ENCODE measurements around the gene HLX. TPM values are rescaled to one million over a fixed set of nuclear protein-coding genes. Genes with fewer than 3 reads are reported as not detected.

Gene HLX
- polyA plus RNA-seq (2013, experiment 1 of 2) = 9.6 TPM
- polyA plus RNA-seq (2013, experiment 2 of 2) = 13.6 TPM

- H3K4me3 ChIP-seq (ENCODE audit: extremely low read depth, insufficient read depth, low read length, poor library complexity, severe bottlenecking) = peak within 1 kb of the TSS; percentile 59
- H3K4me1 ChIP-seq (ENCODE audit: control insufficient read depth, insufficient read depth, low read length, poor library complexity, severe bottlenecking) = peaks cover 36% of the 10 kb centered on the region
- WGBS, 2 experiments (ENCODE audit: insufficient coverage in 2 of 2) = 1% methylated on average over 12 to 18 of the region's 26 CpGs
- peak within 1 kb of the TSS; percentile 29 for H3K27ac ChIP-seq (ENCODE audit: low read depth, low read length, severe bottlenecking)
- no peaks in the 10 kb centered on the region for H3K36me3 ChIP-seq (ENCODE audit: control insufficient read depth, insufficient read depth, low read length)
- no peaks in the 10 kb centered on the region for H3K9me3 ChIP-seq (ENCODE audit: control insufficient read depth, low read length)
Observed at GRCh38 chr1:220879076-220879508, at the start of gene HLX. TSS of gene HLX (plus strand) at chr1:220879443. CDS start at chr1:220879858, 415 bp downstream.

DNA sequence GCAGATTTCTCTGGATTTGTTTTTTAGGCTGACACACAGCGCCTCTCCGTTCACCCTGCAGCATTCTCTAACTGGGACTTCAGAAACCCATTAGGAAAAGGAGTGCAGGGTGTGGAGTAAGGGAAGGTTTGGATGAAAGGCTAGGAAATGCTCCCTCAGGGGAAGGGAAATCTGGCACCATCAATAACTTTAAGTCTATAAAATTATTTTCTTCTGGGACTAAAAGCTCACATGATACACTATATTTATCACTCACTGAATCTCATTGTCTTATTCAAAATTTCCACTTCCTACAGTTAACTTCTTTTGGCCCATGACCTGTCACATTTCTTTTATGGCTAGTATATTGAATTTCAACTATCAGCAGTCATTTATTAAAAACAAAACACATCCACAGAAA is 45.8 kb upstream of the HLX start:
- H3K4me3 ChIP-seq (ENCODE audit: extremely low read depth, insufficient read depth, low read length, poor library complexity, severe bottlenecking) = no peak overlapping the region
- WGBS, 2 experiments (ENCODE audit: insufficient coverage in 2 of 2) = 100% methylated on average over 1 of the region's 2 CpGs
- H3K4me1 ChIP-seq (ENCODE audit: control insufficient read depth, insufficient read depth, low read length, poor library complexity, severe bottlenecking) = peaks cover 2% of the 10 kb centered on the region
- no peaks in the 10 kb centered on the region for H3K9me3 ChIP-seq (ENCODE audit: control insufficient read depth, low read length)
- H3K36me3 ChIP-seq (ENCODE audit: control insufficient read depth, insufficient read depth, low read length) = no peaks in the 10 kb centered on the region
- no peak overlapping the region for H3K27ac ChIP-seq (ENCODE audit: low read depth, low read length, severe bottlenecking)

GRCh38 chr1:220834155-220834870 is 44.9 kb upstream of the HLX start:
- 77 to 96% methylated on average over 4 of the region's 4 CpGs for WGBS, 2 experiments (ENCODE audit: insufficient coverage in 2 of 2)
- no peaks in the 10 kb centered on the region for H3K36me3 ChIP-seq (ENCODE audit: control insufficient read depth, insufficient read depth, low read length)
- H3K4me3 ChIP-seq (ENCODE audit: extremely low read depth, insufficient read depth, low read length, poor library complexity, severe bottlenecking) = no peak overlapping the region
- H3K4me1 ChIP-seq (ENCODE audit: control insufficient read depth, insufficient read depth, low read length, poor library complexity, severe bottlenecking) = peaks cover 2% of the 10 kb centered on the region
- H3K27ac ChIP-seq (ENCODE audit: low read depth, low read length, severe bottlenecking) = no peak overlapping the region
- no peaks in the 10 kb centered on the region for H3K9me3 ChIP-seq (ENCODE audit: control insufficient read depth, low read length)

DNA sequence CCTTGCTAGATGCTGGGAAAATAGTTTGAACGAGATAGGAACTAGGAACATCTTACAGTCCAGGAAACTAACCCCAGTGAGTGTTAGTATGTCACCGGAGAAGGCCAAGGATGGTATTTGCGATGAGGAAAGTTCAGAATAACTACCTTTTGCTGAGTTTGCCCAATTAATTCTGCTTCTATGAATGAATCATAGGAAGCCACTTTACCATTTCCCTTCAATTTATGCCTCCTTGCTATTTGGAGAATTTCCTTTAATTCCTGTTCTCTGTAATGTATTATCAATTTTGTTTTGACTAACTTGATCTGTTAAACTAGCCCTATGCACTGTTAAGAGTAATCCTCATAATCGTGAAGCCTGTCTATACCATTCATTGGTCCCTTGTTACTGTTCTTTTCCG is 40.7 kb upstream of the HLX start:
- Histone ChIP-seq H3K9me3 (ENCODE audit: control insufficient read depth, low read length) (no peaks in the 10 kb centered on the region), H3K27ac (ENCODE audit: low read depth, low read length, severe bottlenecking) (no peak overlapping the region), H3K4me3 (ENCODE audit: extremely low read depth, insufficient read depth, low read length, poor library complexity, severe bottlenecking) (no peak overlapping the region), H3K4me1 (ENCODE audit: control insufficient read depth, insufficient read depth, low read length, poor library complexity, severe bottlenecking) (peaks cover 4% of the 10 kb centered on the region), H3K36me3 (ENCODE audit: control insufficient read depth, insufficient read depth, low read length) (no peaks in the 10 kb centered on the region)
- WGBS, 2 experiments (ENCODE audit: insufficient coverage in 2 of 2) = 89 to 95% methylated on average over 3 of the region's 5 CpGs

- Histone ChIP-seq H3K27ac (ENCODE audit: low read depth, low read length, severe bottlenecking) (no peak overlapping the region), H3K4me3 (ENCODE audit: extremely low read depth, insufficient read depth, low read length, poor library complexity, severe bottlenecking) (no peak overlapping the region), H3K9me3 (ENCODE audit: control insufficient read depth, low read length) (no peaks in the 10 kb centered on the region), H3K36me3 (ENCODE audit: control insufficient read depth, insufficient read depth, low read length) (no peaks in the 10 kb centered on the region), H3K4me1 (ENCODE audit: control insufficient read depth, insufficient read depth, low read length, poor library complexity, severe bottlenecking) (peaks cover 8% of the 10 kb centered on the region)
- WGBS, 2 experiments (ENCODE audit: insufficient coverage in 2 of 2) = 79 to 99% methylated on average over 5 of the region's 5 CpGs
Observed at GRCh38 chr1:220839474-220839873, 39.8 kb upstream of the HLX start.

DNA sequence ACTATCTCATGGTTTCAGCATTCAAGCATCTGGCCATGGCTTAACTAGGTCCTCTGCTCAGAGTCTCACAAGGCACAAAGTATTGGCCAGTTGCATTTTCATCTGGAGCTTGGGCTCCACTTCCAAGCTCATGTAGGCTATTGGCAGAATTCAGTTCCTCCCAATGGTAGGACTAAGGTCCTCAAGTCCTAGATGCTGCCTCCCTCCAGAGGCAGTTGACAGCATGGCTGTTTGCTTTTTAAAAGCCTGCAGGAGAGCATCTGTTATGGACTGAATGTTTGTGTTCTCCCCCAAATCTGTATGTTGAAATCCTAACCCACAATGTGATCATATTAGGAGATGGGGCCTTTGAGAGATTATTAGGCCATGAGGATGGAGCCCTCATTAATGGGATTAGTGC is 38.0 kb upstream of the HLX start:
- Histone ChIP-seq H3K4me1 (ENCODE audit: control insufficient read depth, insufficient read depth, low read length, poor library complexity, severe bottlenecking) (peaks cover 8% of the 10 kb centered on the region), H3K9me3 (ENCODE audit: control insufficient read depth, low read length) (no peaks in the 10 kb centered on the region), H3K27ac (ENCODE audit: low read depth, low read length, severe bottlenecking) (no peak overlapping the region), H3K36me3 (ENCODE audit: control insufficient read depth, insufficient read depth, low read length) (no peaks in the 10 kb centered on the region), H3K4me3 (ENCODE audit: extremely low read depth, insufficient read depth, low read length, poor library complexity, severe bottlenecking) (no peak overlapping the region)

GRCh38 chr1:220843481-220844011 is 35.7 kb upstream of the HLX start:
- Histone ChIP-seq H3K27ac (ENCODE audit: low read depth, low read length, severe bottlenecking) (no peak overlapping the region), H3K4me1 (ENCODE audit: control insufficient read depth, insufficient read depth, low read length, poor library complexity, severe bottlenecking) (peaks cover 8% of the 10 kb centered on the region), H3K36me3 (ENCODE audit: control insufficient read depth, insufficient read depth, low read length) (no peaks in the 10 kb centered on the region), H3K9me3 (ENCODE audit: control insufficient read depth, low read length) (no peaks in the 10 kb centered on the region), H3K4me3 (ENCODE audit: extremely low read depth, insufficient read depth, low read length, poor library complexity, severe bottlenecking) (no peak overlapping the region)
- 73 to 100% methylated on average over 3 to 5 of the region's 6 CpGs for WGBS, 2 experiments (ENCODE audit: insufficient coverage in 2 of 2)

DNA sequence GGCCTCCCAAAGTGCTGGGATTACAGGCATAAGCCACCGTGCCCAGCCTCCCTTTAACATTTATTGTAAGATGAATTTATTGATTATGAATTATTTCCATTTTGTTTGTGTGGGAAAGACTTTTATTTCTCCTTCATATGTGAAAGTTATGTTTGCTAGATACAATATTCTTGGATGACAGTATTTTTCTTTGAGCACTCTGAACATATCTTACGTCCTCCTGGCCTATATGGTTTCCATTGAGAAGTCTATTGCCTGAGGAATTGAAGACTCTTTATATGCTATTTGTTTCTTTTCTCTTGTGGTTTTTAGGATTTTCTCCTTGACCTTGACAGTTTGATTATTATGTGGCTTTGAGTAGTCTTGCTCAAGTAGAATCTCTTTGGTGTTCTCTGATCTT is 26.8 kb upstream of the HLX start:
- no peak overlapping the region for H3K4me3 ChIP-seq (ENCODE audit: extremely low read depth, insufficient read depth, low read length, poor library complexity, severe bottlenecking)
- H3K4me1 ChIP-seq (ENCODE audit: control insufficient read depth, insufficient read depth, low read length, poor library complexity, severe bottlenecking) = no peaks in the 10 kb centered on the region
- WGBS, 2 experiments (ENCODE audit: insufficient coverage in 2 of 2) = no CpG with 5 or more reads among the region's 2 CpGs
- H3K9me3 ChIP-seq (ENCODE audit: control insufficient read depth, low read length) = no peaks in the 10 kb centered on the region
- no peaks in the 10 kb centered on the region for H3K36me3 ChIP-seq (ENCODE audit: control insufficient read depth, insufficient read depth, low read length)
- no peak overlapping the region for H3K27ac ChIP-seq (ENCODE audit: low read depth, low read length, severe bottlenecking)

- peaks cover 23% of the 10 kb centered on the region for H3K4me1 ChIP-seq (ENCODE audit: control insufficient read depth, insufficient read depth, low read length, poor library complexity, severe bottlenecking)
- H3K36me3 ChIP-seq (ENCODE audit: control insufficient read depth, insufficient read depth, low read length) = no peaks in the 10 kb centered on the region
- H3K9me3 ChIP-seq (ENCODE audit: control insufficient read depth, low read length) = no peaks in the 10 kb centered on the region
- no peak overlapping the region for H3K27ac ChIP-seq (ENCODE audit: low read depth, low read length, severe bottlenecking)
- no peak overlapping the region for H3K4me3 ChIP-seq (ENCODE audit: extremely low read depth, insufficient read depth, low read length, poor library complexity, severe bottlenecking)
Observed at GRCh38 chr1:220872296-220872695, 6.9 kb upstream of the HLX start.

DNA sequence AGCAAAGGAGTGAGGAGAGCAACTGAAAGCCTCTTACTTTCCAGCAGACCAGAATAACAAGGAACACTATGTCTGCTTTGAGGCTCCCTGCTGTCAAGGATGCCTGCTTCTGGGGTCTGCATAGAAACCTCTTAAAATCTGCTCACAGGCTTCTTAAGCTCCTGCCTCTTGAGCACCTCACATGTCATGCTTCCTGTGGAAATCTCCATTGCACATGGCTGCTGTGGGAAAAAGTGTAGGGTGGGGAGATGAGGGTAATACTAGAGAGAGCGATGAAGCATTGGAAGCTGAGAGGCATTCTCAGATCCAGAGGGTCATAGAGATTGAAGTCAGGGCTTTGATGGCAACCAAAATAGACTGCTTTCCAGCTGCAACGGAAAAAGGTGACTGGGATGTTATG is 6.2 kb upstream of the HLX start:
- H3K36me3 ChIP-seq (ENCODE audit: control insufficient read depth, insufficient read depth, low read length) = no peaks in the 10 kb centered on the region
- 85 to 92% methylated on average over 2 of the region's 2 CpGs for WGBS, 2 experiments (ENCODE audit: insufficient coverage in 2 of 2)
- no peak overlapping the region for H3K27ac ChIP-seq (ENCODE audit: low read depth, low read length, severe bottlenecking)

DNA sequence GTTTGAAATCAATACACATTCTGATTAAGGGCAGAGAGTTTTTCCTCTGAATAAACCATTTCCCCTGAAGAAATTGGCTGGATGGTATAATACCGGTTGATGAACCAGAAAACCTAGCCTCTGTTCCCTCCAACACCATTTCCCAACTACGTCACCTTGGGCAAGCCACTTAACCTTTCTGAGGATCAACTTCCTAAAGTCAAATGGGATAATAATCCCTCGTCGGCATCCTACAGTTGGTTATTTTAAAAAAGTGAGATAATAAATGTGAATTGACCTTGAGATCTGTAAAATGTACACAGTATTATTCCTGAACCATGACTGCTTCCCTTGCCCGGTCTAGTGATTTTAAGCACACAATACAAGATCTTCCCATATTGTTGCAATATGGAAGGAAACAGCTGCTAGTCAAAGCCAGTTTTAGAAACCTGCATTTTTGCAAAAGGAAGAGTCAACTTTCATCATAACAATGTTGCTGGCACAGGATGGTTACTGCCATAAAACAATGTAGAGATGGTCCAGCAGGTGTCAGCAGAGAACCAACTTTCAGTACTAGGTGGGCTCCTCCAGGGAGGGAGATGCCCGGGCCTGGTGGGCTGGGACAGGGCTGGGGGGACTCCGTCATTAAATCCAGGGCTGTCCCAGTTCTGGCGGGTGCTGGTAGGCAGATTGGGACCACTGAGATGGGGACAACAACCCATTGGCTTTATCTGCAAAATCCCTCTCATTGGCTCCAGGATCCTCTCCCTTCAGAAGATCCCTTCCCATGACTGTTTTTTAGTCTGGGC is 5.2 kb upstream of the HLX start:
- WGBS, 2 experiments (ENCODE audit: insufficient coverage in 2 of 2) = 0 to 38% methylated on average over 1 to 5 of the region's 8 CpGs
- H3K9me3 ChIP-seq (ENCODE audit: control insufficient read depth, low read length) = no peaks in the 10 kb centered on the region
- peaks cover 28% of the 10 kb centered on the region for H3K4me1 ChIP-seq (ENCODE audit: control insufficient read depth, insufficient read depth, low read length, poor library complexity, severe bottlenecking)
- H3K4me3 ChIP-seq (ENCODE audit: extremely low read depth, insufficient read depth, low read length, poor library complexity, severe bottlenecking) = no peak overlapping the region
- no peaks in the 10 kb centered on the region for H3K36me3 ChIP-seq (ENCODE audit: control insufficient read depth, insufficient read depth, low read length)
- no peak overlapping the region for H3K27ac ChIP-seq (ENCODE audit: low read depth, low read length, severe bottlenecking)

More for the DNA sequence above, 6.2 kb upstream of the HLX start:
- H3K9me3 ChIP-seq (ENCODE audit: control insufficient read depth, low read length) = no peaks in the 10 kb centered on the region
- H3K4me1 ChIP-seq (ENCODE audit: control insufficient read depth, insufficient read depth, low read length, poor library complexity, severe bottlenecking) = peaks cover 26% of the 10 kb centered on the region
- no peak overlapping the region for H3K4me3 ChIP-seq (ENCODE audit: extremely low read depth, insufficient read depth, low read length, poor library complexity, severe bottlenecking)

Measured in mesodermal cell (in vitro differentiated cells).